ENCODE measurements around the gene VPS45.
A peak's percentile ranks its signal among the peaks of the same experiment; 100 is the strongest.

The VPS45 gene

DNA sequence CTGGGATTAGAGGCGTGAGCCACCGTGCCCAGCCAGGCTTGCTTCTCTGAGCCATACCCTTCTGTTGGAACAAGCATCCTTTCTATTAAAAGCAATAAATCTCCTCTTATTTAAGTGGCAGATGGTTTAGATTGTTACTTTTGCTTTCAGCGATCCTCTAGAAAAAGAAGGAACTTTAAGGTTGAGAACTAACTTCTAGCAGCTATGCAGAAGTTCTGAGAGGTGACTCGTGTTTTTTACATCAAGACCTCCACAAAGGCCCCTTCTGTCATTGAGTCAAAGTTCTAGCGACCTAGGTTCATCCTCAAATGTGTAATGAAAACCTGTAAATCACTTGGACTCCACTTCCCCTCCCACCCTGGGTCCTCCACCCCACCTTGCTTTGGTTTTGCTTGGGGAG, 112.9 kb downstream of the VPS45 start:
- Histone ChIP-seq H3K4me2 (ENCODE audit: insufficient read depth, low read length, poor library complexity, severe bottlenecking) (no peak overlapping the region), H3K4ac (ENCODE audit: low read length) (no peak overlapping the region), H3K27ac (replicated peaks; ENCODE audit: low read length) (no peak overlapping the region), H4K91ac (ENCODE audit: low read depth, low read length, poor library complexity) (no peak overlapping the region), H2BK5ac (ENCODE audit: low read length) (no peak overlapping the region), H2AK5ac (ENCODE audit: low read depth, low read length) (no peak overlapping the region), H3K14ac (ENCODE audit: low read length) (no peak overlapping the region), H3K4me3 (ENCODE audit: low read length in 2 of 2) (no peak overlapping the region), H2AFZ (ENCODE audit: low read length) (no peak overlapping the region), H2BK12ac (ENCODE audit: low read length) (no peak overlapping the region), H2BK120ac (ENCODE audit: low read depth, low read length) (no peak overlapping the region), H3K4me1 (ENCODE audit: control insufficient read depth in 2 of 2, insufficient read depth in 1 of 2, low read depth in 1 of 2, low read length in 2 of 2) (peaks cover 0 to 4% of the 10 kb centered on the region in 2 donors), H3K9ac (ENCODE audit: low read depth, low read length, poor library complexity) (no peak overlapping the region), H4K8ac (ENCODE audit: low read depth, low read length) (no peak overlapping the region), H3K36me3 (replicated peaks in 1 of 2; ENCODE audit: control insufficient read depth in 2 of 2, insufficient read depth in 2 of 2, low read length in 2 of 2) (no peaks in the 10 kb centered on the region), H3K27me3 (ENCODE audit: control insufficient read depth in 3 of 3, insufficient read depth in 3 of 3, low read depth in 1 of 3, low read length in 3 of 3) (no peaks in the 10 kb centered on the region), H2BK15ac (ENCODE audit: low read length) (no peak overlapping the region), H3K9me3 (replicated peaks in 1 of 2; ENCODE audit: control insufficient read depth in 2 of 2, insufficient read depth in 1 of 2, low read depth in 1 of 2, low read length in 2 of 2) (peaks cover 0 to 3% of the 10 kb centered on the region in 2 donors), H3K18ac (ENCODE audit: low read length) (no peak overlapping the region), H3K79me1 (ENCODE audit: low read depth, low read length) (no peaks in the 10 kb centered on the region), H3K23ac (ENCODE audit: low read depth, low read length, poor library complexity) (no peak overlapping the region)
- no peak for DNase-seq (ENCODE audit: low spot score)
- WGBS, 2 donors (ENCODE audit: extremely low coverage in 2 of 2, insufficient read length in 2 of 2, insufficient replicate concordance in 1 of 2), result no CpG with 5 or more reads among the region's 5 CpGs

- H2BK15ac ChIP-seq (ENCODE audit: low read length), result no peak overlapping the region
- no peak overlapping the region for H3K4me2 ChIP-seq (ENCODE audit: insufficient read depth, low read length, poor library complexity, severe bottlenecking)
- H2BK12ac ChIP-seq (ENCODE audit: low read length), result no peak overlapping the region
- no peak overlapping the region for H3K4me3 ChIP-seq (ENCODE audit: low read length in 2 of 2)
- no peak overlapping the region for H2BK5ac ChIP-seq (ENCODE audit: low read length)
- no peaks in the 10 kb centered on the region for H3K27me3 ChIP-seq (ENCODE audit: control insufficient read depth in 3 of 3, insufficient read depth in 3 of 3, low read depth in 1 of 3, low read length in 3 of 3)
- H3K9me3 ChIP-seq (replicated peaks in 1 of 2; ENCODE audit: control insufficient read depth in 2 of 2, insufficient read depth in 1 of 2, low read depth in 1 of 2, low read length in 2 of 2), result peaks cover 0 to 3% of the 10 kb centered on the region in 2 donors
- peaks cover 0 to 4% of the 10 kb centered on the region in 2 donors for H3K4me1 ChIP-seq (ENCODE audit: control insufficient read depth in 2 of 2, insufficient read depth in 1 of 2, low read depth in 1 of 2, low read length in 2 of 2)
- no peak overlapping the region for H4K8ac ChIP-seq (ENCODE audit: low read depth, low read length)
- no CpG with 5 or more reads among the region's 11 CpGs for WGBS, 2 donors (ENCODE audit: extremely low coverage in 2 of 2, insufficient read length in 2 of 2, insufficient replicate concordance in 1 of 2)
- no peak for DNase-seq (ENCODE audit: low spot score)
- H2AFZ ChIP-seq (ENCODE audit: low read length), result peak overlapping the region; percentile 44
- no peak overlapping the region for H3K14ac ChIP-seq (ENCODE audit: low read length)
- no peak overlapping the region for H4K91ac ChIP-seq (ENCODE audit: low read depth, low read length, poor library complexity)
- no peak overlapping the region for H2BK120ac ChIP-seq (ENCODE audit: low read depth, low read length)
- no peaks in the 10 kb centered on the region for H3K36me3 ChIP-seq (replicated peaks in 1 of 2; ENCODE audit: control insufficient read depth in 2 of 2, insufficient read depth in 2 of 2, low read length in 2 of 2)
- H3K9ac ChIP-seq (ENCODE audit: low read depth, low read length, poor library complexity), result no peak overlapping the region
- H3K79me1 ChIP-seq (ENCODE audit: low read depth, low read length), result no peaks in the 10 kb centered on the region
- no peak overlapping the region for H3K4ac ChIP-seq (ENCODE audit: low read length)
- H3K27ac ChIP-seq (replicated peaks; ENCODE audit: low read length), result no peak overlapping the region
- H2AK5ac ChIP-seq (ENCODE audit: low read depth, low read length), result no peak overlapping the region
- no peak overlapping the region for H3K18ac ChIP-seq (ENCODE audit: low read length)
- no peak overlapping the region for H3K23ac ChIP-seq (ENCODE audit: low read depth, low read length, poor library complexity)
Measured at GRCh38 chr1:150182247-150182646, 114.7 kb downstream of the VPS45 start.

- no peak overlapping the region for H2AK5ac ChIP-seq (ENCODE audit: low read depth, low read length)
- H3K4me2 ChIP-seq (ENCODE audit: insufficient read depth, low read length, poor library complexity, severe bottlenecking), result no peak overlapping the region
- H3K18ac ChIP-seq (ENCODE audit: low read length), result no peak overlapping the region
- H4K91ac ChIP-seq (ENCODE audit: low read depth, low read length, poor library complexity), result no peak overlapping the region
- H2BK120ac ChIP-seq (ENCODE audit: low read depth, low read length), result no peak overlapping the region
- H3K27me3 ChIP-seq (ENCODE audit: control insufficient read depth in 3 of 3, insufficient read depth in 3 of 3, low read depth in 1 of 3, low read length in 3 of 3), result no peaks in the 10 kb centered on the region
- H2BK12ac ChIP-seq (ENCODE audit: low read length), result no peak overlapping the region
- H3K9ac ChIP-seq (ENCODE audit: low read depth, low read length, poor library complexity), result no peak overlapping the region
- WGBS, 2 donors (ENCODE audit: extremely low coverage in 2 of 2, insufficient read length in 2 of 2, insufficient replicate concordance in 1 of 2), result no CpG with 5 or more reads among the region's 3 CpGs
- H3K36me3 ChIP-seq (replicated peaks in 1 of 2; ENCODE audit: control insufficient read depth in 2 of 2, insufficient read depth in 2 of 2, low read length in 2 of 2), result no peaks in the 10 kb centered on the region
- H2BK15ac ChIP-seq (ENCODE audit: low read length), result no peak overlapping the region
- no peak overlapping the region for H3K23ac ChIP-seq (ENCODE audit: low read depth, low read length, poor library complexity)
- no peak overlapping the region for H3K4me3 ChIP-seq (ENCODE audit: low read length in 2 of 2)
- H3K14ac ChIP-seq (ENCODE audit: low read length), result no peak overlapping the region
- peaks cover 0 to 3% of the 10 kb centered on the region in 2 donors for H3K9me3 ChIP-seq (replicated peaks in 1 of 2; ENCODE audit: control insufficient read depth in 2 of 2, insufficient read depth in 1 of 2, low read depth in 1 of 2, low read length in 2 of 2)
- no peak overlapping the region for H4K8ac ChIP-seq (ENCODE audit: low read depth, low read length)
- peaks cover 0 to 4% of the 10 kb centered on the region in 2 donors for H3K4me1 ChIP-seq (ENCODE audit: control insufficient read depth in 2 of 2, insufficient read depth in 1 of 2, low read depth in 1 of 2, low read length in 2 of 2)
- H2AFZ ChIP-seq (ENCODE audit: low read length), result no peak overlapping the region
- no peak overlapping the region for H3K4ac ChIP-seq (ENCODE audit: low read length)
- no peaks in the 10 kb centered on the region for H3K79me1 ChIP-seq (ENCODE audit: low read depth, low read length)
- no peak overlapping the region for H3K27ac ChIP-seq (replicated peaks; ENCODE audit: low read length)
- no peak overlapping the region for H2BK5ac ChIP-seq (ENCODE audit: low read length)
- no peak for DNase-seq (ENCODE audit: low spot score)
Measured at GRCh38 chr1:150183061-150183460, 115.5 kb downstream of the VPS45 start.

GRCh38 chr1:150185481-150185880, 117.9 kb downstream of the VPS45 start:
- Histone ChIP-seq H2BK15ac (ENCODE audit: low read length) (no peak overlapping the region), H4K8ac (ENCODE audit: low read depth, low read length) (no peak overlapping the region), H3K4me3 (ENCODE audit: low read length in 2 of 2) (no peak overlapping the region), H2BK120ac (ENCODE audit: low read depth, low read length) (no peak overlapping the region), H4K91ac (ENCODE audit: low read depth, low read length, poor library complexity) (no peak overlapping the region), H3K4ac (ENCODE audit: low read length) (no peak overlapping the region), H3K4me2 (ENCODE audit: insufficient read depth, low read length, poor library complexity, severe bottlenecking) (peak overlapping the region; percentile 2), H3K36me3 (replicated peaks in 1 of 2; ENCODE audit: control insufficient read depth in 2 of 2, insufficient read depth in 2 of 2, low read length in 2 of 2) (no peaks in the 10 kb centered on the region), H3K79me1 (ENCODE audit: low read depth, low read length) (no peaks in the 10 kb centered on the region), H3K18ac (ENCODE audit: low read length) (no peak overlapping the region), H2BK12ac (ENCODE audit: low read length) (no peak overlapping the region), H2BK5ac (ENCODE audit: low read length) (no peak overlapping the region), H3K4me1 (ENCODE audit: control insufficient read depth in 2 of 2, insufficient read depth in 1 of 2, low read depth in 1 of 2, low read length in 2 of 2) (peaks cover 0 to 4% of the 10 kb centered on the region in 2 donors), H3K27me3 (ENCODE audit: control insufficient read depth in 3 of 3, insufficient read depth in 3 of 3, low read depth in 1 of 3, low read length in 3 of 3) (no peaks in the 10 kb centered on the region), H3K9me3 (replicated peaks in 1 of 2; ENCODE audit: control insufficient read depth in 2 of 2, insufficient read depth in 1 of 2, low read depth in 1 of 2, low read length in 2 of 2) (peaks cover 0 to 3% of the 10 kb centered on the region in 2 donors), H3K9ac (ENCODE audit: low read depth, low read length, poor library complexity) (no peak overlapping the region), H2AK5ac (ENCODE audit: low read depth, low read length) (no peak overlapping the region), H3K14ac (ENCODE audit: low read length) (no peak overlapping the region), H3K27ac (replicated peaks; ENCODE audit: low read length) (no peak overlapping the region), H3K23ac (ENCODE audit: low read depth, low read length, poor library complexity) (no peak overlapping the region), H2AFZ (ENCODE audit: low read length) (no peak overlapping the region)
- WGBS, 2 donors (ENCODE audit: extremely low coverage in 2 of 2, insufficient read length in 2 of 2, insufficient replicate concordance in 1 of 2), result no CpG with 5 or more reads among the region's 7 CpGs
- DNase-seq (ENCODE audit: low spot score), result no peak
